HL-60/S4 treated with retinoic acid at 250 ng/mL for 4 days and 3 days (cell line): ENCODE results near the gene ZNF606.
"Not testable (repeated sequence)": the region's sequence is repeated elsewhere in the genome, so short reads cannot be mapped to it uniquely, and the experiment has no call there.

ENCODE experiments used
- in situ Hi-C: fragments of 300-500 bp; cut with MboI; formaldehyde crosslinking; loops from 2 replicates; pipeline ENCODE4 v1.7.0; 2022; ENCODE audit warnings: low sequenced_read_pairs

ZNF606 gene

GRCh38 chr19:58014141-58014540 is 11.5 kb upstream of the ZNF606 start:
- in situ Hi-C loops: no loop called here

- in situ Hi-C loops: no loop called here
These were observed 7.9 kb upstream of the ZNF606 start for GRCh38 chr19:58010507-58010906.

- in situ Hi-C loops: no loop called here
These were observed 7.2 kb upstream of the ZNF606 start for GRCh38 chr19:58009666-58010301.

GRCh38 chr19:58009301-58009665 is 6.7 kb upstream of the ZNF606 start:
- in situ Hi-C loops: no loop called here

GRCh38 chr19:58008877-58009276 is 6.3 kb upstream of the ZNF606 start:
- in situ Hi-C loops: not testable (repeated sequence)

GRCh38 chr19:58007285-58007684 is 4.7 kb upstream of the ZNF606 start:
- in situ Hi-C loops: no loop called here

- in situ Hi-C loops: no loop called here
These were observed 681 bp upstream of the ZNF606 start for GRCh38 chr19:58003174-58003828.

- in situ Hi-C loops: no loop called here
These were observed 688 bp downstream of the ZNF606 start for GRCh38 chr19:58001895-58002369.

- in situ Hi-C loops: no loop called here
These were observed 1.9 kb downstream of the ZNF606 start for GRCh38 chr19:58000677-58001076.

- in situ Hi-C loops: no loop called here
These were observed 9.8 kb downstream of the ZNF606 start for GRCh38 chr19:57992841-57993240.

- in situ Hi-C loops: no loop called here
These were observed 23.9 kb downstream of the ZNF606 start for GRCh38 chr19:57978586-57979289.

GRCh38 chr19:57974434-57974833 is 28.2 kb downstream of the ZNF606 start, which contains the start of gene C19orf18:
Gene C19orf18, minus strand, starts transcription at chr19:57974534. Its CDS starts 102 bp downstream, at chr19:57974432.
- in situ Hi-C loops: no loop called here

GRCh38 chr19:57964761-57965160 is 37.9 kb downstream of the ZNF606 start:
- in situ Hi-C loops: no loop called here

GRCh38 chr19:57961785-57962184 is 40.8 kb downstream of the ZNF606 start:
- in situ Hi-C loops: no loop called here

GRCh38 chr19:57954996-57955395 is 47.6 kb downstream of the ZNF606 start:
- in situ Hi-C loops: no loop called here

GRCh38 chr19:57949702-57950101 is 52.9 kb downstream of the ZNF606 start:
- in situ Hi-C loops: no loop called here

GRCh38 chr19:57949296-57949695 is 53.3 kb downstream of the ZNF606 start:
- in situ Hi-C loops: no loop called here

- in situ Hi-C loops: no loop called here
These were observed 55.0 kb downstream of the ZNF606 start, which contains the start of gene ZNF256 for GRCh38 chr19:57947419-57948134. Gene ZNF256, minus strand, starts transcription at chr19:57947706. Its CDS starts 232 bp downstream, at chr19:57947474.

GRCh38 chr19:57947088-57947418 is 55.6 kb downstream of the ZNF606 start:
- in situ Hi-C loops: no loop called here

- in situ Hi-C loops: no loop called here
These were observed 56.3 kb downstream of the ZNF606 start for GRCh38 chr19:57946316-57946715.

GRCh38 chr19:57941593-57941992 is 61.0 kb downstream of the ZNF606 start:
- in situ Hi-C loops: no loop called here
